PFSK-1 (cell line): ENCODE results near the gene TMEM94.

Experiments
- FOXP2 ChIP-seq: optimal IDR thresholded peaks from 2 replicates; pipeline ENCODE3; 2011; ENCODE audit warnings: borderline replicate concordance, control low read depth, inconsistent platforms; ENCODE audit not compliant: insufficient read depth; ENCODE audit errors: extremely low read length, extremely low read depth
- POLR2AphosphoS5 ChIP-seq: IDR thresholded peaks from 2 replicates; pipeline ENCODE4 v1.6.1; 2012; ENCODE audit warnings: low read depth, mild to moderate bottlenecking, control low read depth, low read length, moderate library complexity
- SIN3A ChIP-seq: IDR thresholded peaks from 2 replicates; pipeline ENCODE4 v1.6.1; 2012; ENCODE audit warnings: mild to moderate bottlenecking, low read length, moderate library complexity, borderline replicate concordance; ENCODE audit not compliant: insufficient read depth
- TAF1 ChIP-seq: IDR thresholded peaks from 2 replicates; pipeline ENCODE4 v1.6.1; 2012; ENCODE audit warnings: low read length, control low read depth, borderline replicate concordance; ENCODE audit not compliant: insufficient read depth
- TF ChIP-seq, protein P1 (sequence below), 2 experiments: IDR thresholded peaks; 2 replicates each; pipeline versions ENCODE4 v1.6.1 to v1.8.0; 2011 to 2012; ENCODE audit warnings: low read depth in 2 of 2, low read length in 2 of 2, control low read depth in 1 of 2, inconsistent platforms in 1 of 2, mild to moderate bottlenecking in 1 of 2, moderate library complexity in 1 of 2; ENCODE audit not compliant: insufficient read depth in 1 of 2

Gene TMEM94

DNA sequence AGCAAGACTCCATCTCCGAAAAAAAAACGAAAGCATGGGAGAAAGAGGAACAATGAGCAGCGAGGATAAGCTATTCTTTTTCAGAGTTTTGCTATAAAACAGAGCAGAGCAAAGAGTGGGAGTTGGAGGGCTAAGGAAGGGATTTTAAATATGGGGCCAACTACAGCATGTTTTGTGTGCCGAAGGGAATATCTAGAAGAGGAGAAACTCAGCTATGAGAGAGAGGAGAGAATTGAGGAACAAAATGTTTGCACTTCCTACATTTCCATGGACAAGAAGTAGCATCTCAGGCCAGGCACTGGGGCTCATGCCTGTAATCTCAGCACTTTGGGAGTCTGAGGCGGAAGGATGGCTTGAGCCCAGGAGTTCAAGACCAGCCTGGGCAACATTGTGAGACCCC lies 37.9 kb upstream of the TMEM94 start:
- TF ChIP-seq SIN3A, result no peak
- no peak for TF ChIP-seq POLR2AphosphoS5
- no peak for TF ChIP-seq FOXP2

- TF ChIP-seq, protein P1, sequence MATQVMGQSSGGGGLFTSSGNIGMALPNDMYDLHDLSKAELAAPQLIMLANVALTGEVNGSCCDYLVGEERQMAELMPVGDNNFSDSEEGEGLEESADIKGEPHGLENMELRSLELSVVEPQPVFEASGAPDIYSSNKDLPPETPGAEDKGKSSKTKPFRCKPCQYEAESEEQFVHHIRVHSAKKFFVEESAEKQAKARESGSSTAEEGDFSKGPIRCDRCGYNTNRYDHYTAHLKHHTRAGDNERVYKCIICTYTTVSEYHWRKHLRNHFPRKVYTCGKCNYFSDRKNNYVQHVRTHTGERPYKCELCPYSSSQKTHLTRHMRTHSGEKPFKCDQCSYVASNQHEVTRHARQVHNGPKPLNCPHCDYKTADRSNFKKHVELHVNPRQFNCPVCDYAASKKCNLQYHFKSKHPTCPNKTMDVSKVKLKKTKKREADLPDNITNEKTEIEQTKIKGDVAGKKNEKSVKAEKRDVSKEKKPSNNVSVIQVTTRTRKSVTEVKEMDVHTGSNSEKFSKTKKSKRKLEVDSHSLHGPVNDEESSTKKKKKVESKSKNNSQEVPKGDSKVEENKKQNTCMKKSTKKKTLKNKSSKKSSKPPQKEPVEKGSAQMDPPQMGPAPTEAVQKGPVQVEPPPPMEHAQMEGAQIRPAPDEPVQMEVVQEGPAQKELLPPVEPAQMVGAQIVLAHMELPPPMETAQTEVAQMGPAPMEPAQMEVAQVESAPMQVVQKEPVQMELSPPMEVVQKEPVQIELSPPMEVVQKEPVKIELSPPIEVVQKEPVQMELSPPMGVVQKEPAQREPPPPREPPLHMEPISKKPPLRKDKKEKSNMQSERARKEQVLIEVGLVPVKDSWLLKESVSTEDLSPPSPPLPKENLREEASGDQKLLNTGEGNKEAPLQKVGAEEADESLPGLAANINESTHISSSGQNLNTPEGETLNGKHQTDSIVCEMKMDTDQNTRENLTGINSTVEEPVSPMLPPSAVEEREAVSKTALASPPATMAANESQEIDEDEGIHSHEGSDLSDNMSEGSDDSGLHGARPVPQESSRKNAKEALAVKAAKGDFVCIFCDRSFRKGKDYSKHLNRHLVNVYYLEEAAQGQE (IDR thresholded peaks at IDR 0.05; ENCODE audit: insufficient read depth in 1 of 2, low read depth in 2 of 2, low read length in 2 of 2), result no peak
- TF ChIP-seq TAF1 (no peak), SIN3A (no peak), POLR2AphosphoS5 (no peak)
Measured at GRCh38 chr17:75428543-75429469, 27.6 kb upstream of the TMEM94 start.

GRCh38 chr17:75430159-75430974 lies 26.1 kb upstream of the TMEM94 start:
- TF ChIP-seq FOXP2 (no peak), POLR2AphosphoS5 (no peak), SIN3A (no peak), TAF1 (no peak)
- TF ChIP-seq, protein P1 (IDR thresholded peaks at IDR 0.05; ENCODE audit: insufficient read depth in 1 of 2, low read depth in 2 of 2, low read length in 2 of 2), result no peak

- no peak for TF ChIP-seq FOXP2
- TF ChIP-seq, protein P1 (IDR thresholded peaks at IDR 0.05; ENCODE audit: insufficient read depth in 1 of 2, low read depth in 2 of 2, low read length in 2 of 2), result no peak
Measured at GRCh38 chr17:75433218-75433783, 23.1 kb upstream of the TMEM94 start.

DNA sequence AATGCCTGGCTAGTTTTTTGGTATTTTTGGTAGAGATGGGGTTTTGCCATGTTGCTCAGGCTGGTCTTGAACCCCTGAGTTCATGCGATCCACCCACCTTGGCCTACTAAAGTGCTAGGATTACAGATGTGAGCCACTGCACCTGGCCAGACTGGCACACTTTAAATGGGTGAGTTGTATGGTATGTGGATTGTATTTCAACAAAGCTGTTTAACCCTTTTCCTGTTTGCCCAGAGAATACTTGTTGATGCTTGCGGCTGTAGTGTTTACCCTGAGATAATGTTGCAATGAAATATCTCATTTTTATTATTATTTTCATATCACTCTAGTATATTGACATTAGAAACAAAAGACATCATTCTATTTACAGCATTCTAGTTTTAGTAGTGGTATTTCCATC lies 17.1 kb upstream of the TMEM94 start:
- TF ChIP-seq SIN3A (no peak), FOXP2 (no peak), POLR2AphosphoS5 (no peak), TAF1 (no peak)
- TF ChIP-seq, protein P1 (IDR thresholded peaks at IDR 0.05; ENCODE audit: insufficient read depth in 1 of 2, low read depth in 2 of 2, low read length in 2 of 2), result no peak
